SK-N-DZ (cell line): ENCODE results near the gene INPP5J. TPM values are rescaled to one million over a fixed set of nuclear protein-coding genes. Genes with fewer than 3 reads are reported as not detected.
"Not testable (repeated sequence)": the region's sequence is repeated elsewhere in the genome, so short reads cannot be mapped to it uniquely, and the experiment has no call there.

Experiments
- DNase-seq: peaks from one replicate; pipeline ENCODE4 v3.0.0-alpha.2; 2015; ENCODE audit warnings: low spot score
- polyA plus RNA-seq, 2 experiments: library from polyadenylated mRNA; depleted of rRNA; stranded (reverse); fragments of >200 nt; gene quantifications; 2 replicates each; pipeline ENCODE4 v1.2.3, GENCODE V29; 2014

INPP5J gene, protein sequence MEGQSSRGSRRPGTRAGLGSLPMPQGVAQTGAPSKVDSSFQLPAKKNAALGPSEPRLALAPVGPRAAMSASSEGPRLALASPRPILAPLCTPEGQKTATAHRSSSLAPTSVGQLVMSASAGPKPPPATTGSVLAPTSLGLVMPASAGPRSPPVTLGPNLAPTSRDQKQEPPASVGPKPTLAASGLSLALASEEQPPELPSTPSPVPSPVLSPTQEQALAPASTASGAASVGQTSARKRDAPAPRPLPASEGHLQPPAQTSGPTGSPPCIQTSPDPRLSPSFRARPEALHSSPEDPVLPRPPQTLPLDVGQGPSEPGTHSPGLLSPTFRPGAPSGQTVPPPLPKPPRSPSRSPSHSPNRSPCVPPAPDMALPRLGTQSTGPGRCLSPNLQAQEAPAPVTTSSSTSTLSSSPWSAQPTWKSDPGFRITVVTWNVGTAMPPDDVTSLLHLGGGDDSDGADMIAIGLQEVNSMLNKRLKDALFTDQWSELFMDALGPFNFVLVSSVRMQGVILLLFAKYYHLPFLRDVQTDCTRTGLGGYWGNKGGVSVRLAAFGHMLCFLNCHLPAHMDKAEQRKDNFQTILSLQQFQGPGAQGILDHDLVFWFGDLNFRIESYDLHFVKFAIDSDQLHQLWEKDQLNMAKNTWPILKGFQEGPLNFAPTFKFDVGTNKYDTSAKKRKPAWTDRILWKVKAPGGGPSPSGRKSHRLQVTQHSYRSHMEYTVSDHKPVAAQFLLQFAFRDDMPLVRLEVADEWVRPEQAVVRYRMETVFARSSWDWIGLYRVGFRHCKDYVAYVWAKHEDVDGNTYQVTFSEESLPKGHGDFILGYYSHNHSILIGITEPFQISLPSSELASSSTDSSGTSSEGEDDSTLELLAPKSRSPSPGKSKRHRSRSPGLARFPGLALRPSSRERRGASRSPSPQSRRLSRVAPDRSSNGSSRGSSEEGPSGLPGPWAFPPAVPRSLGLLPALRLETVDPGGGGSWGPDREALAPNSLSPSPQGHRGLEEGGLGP
- 8.2 and 9.5 TPM in 2 replicates for polyA plus RNA-seq (2014; cell fraction: cytosol; rRNA removed)
- 10.4 and 14.3 TPM in 2 replicates for polyA plus RNA-seq (2014; cell fraction: nucleus; rRNA removed)

DNA sequence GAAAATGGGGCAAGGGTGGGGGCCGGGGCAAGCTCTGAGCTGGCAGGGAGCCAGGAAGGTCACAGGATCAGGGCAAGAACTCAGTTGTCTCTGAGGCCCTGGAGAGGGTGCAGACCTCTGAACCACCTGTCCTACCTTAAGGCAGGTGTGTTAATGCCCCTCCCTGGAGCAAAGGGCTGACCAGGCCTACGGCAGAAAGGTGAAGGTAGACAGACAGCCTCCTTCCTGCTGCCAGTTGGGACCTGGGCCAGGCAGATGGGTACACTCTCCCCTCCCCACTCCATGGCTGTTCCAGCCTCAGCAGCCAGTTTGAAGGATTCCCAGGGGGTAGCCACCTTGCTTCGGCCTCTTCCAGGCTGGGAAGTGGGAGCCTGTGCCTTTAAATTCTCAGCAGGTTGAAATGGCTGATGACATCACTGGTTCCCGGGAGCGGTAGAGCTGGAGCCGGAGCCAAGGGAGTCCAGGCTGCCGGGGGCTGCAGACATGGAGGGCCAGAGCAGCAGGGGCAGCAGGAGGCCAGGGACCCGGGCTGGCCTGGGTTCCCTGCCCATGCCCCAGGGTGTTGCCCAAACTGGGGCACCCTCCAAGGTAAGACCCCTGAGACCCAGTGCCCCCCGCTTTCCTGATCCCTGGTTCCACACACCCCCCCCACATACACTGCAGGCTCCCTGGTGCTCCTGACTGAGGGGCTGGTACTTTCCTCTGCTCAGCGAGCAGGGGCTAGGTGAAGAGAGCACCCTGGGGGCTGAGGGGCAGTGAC is at the start of gene INPP5J:
Gene INPP5J, plus strand, starts transcription at position 435 of the 760 bp plus-strand sequence. Its CDS starts 49 bp downstream, at position 484.
- DNase-seq = peak; percentile 69

DNA sequence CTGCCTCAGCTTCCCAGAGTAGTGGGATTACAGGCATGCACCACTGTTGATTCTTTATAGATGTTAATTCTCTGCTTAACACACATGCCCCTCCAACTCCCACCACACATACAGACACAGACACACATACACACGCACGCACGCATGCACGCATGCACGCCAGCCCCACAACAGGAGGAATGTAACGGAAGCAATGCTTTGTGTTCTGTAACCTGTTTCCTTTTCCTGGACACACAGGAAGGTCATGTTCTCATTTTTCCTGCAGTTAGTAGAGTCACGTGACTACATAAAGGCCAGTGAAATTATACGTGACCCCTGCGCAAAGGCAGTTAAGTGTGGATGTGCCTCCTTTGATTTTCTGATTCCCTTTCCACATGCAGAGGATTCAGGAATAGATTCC is 49.6 kb upstream of the INPP5J start:
- DNase-seq = not testable (repeated sequence)

DNA sequence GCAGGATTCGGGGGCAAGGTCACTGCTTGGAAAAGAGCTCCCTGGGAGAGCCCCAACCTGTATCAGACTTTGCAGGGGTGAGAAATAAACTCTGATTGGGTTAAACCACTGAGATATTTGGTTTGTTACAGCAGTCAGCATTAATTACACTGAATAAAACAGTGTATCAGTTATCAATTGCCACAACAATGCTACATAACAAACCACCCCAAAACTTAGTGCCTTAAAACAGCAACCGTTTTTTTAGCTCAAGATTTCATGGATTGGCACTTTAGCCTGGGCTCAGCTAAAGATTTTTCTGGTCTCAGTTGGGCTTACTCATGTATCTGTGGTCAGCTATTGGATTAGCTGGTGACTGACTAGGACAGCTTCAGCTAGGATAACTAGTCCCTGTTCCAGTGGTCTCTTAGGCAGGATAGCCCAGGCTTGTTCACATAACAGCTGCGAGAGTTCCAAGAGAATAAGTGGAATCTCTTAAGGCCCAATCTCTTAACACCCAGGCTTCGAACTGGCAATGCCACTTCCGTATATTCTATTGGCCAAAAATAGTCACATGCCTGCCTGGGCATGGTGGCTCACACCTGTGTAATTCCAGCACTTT is 49.1 kb upstream of the INPP5J start:
- DNase-seq = not testable (repeated sequence)

DNA sequence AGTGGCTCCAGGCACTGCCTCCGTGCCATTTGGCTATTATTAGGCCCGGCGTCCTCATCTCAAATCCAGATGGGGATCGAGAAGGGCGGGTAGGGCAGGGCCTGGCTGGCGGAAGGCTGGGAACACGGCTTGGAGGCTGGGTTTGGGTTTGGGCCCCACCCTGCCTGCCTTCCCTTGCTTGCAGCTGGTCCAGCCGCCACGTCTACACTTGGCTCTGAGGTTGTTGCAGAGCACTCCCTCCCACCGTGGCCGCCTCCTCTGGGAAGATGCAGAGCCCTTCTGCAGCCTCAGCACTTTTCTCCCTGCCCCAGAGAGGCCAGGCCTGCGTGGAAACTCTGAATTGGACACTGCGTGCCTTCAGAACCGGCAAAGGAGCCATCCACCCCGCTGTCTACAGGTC is 46.8 kb upstream of the INPP5J start:
- no peak for DNase-seq

DNA sequence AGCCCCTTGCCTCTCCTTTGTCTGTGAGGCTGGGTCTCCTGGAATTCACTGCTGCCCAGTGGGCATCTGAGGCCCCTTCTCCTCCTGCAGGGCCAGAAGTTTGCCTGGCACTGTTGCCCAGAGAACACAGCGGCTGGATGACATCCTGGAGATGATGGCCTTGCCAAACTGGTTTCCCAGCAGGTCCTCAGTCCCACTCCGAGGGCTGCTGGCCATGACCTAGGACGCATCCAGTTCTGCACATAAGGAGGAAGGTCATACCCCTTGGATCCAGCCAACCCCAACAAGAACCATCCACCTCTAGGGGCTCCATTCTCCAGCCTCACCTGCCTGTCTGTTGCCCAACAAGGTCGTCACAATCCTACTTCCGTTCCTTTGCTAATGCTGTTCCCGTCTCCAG is 45.1 kb upstream of the INPP5J start:
- no peak for DNase-seq

DNA sequence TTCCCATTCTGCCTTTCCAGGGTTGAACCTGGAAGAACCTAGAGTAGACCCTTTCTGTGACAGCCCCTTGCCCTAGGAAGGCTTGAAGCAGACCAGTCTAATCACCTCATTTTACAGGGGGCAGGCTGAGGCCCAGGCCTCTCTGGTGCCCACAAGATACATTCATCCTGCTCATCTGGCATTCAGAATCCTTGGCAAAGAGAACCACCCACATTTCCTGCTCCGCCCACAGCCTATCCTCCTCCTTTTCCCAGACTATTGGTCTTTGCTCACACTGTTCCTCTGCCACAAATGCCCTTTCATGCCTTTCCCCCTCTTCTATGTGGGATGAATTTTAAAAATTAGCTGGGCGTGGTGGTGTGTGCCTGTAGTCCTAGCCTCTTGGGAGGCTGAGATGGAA is 44.4 kb upstream of the INPP5J start:
- not testable (repeated sequence) for DNase-seq

DNA sequence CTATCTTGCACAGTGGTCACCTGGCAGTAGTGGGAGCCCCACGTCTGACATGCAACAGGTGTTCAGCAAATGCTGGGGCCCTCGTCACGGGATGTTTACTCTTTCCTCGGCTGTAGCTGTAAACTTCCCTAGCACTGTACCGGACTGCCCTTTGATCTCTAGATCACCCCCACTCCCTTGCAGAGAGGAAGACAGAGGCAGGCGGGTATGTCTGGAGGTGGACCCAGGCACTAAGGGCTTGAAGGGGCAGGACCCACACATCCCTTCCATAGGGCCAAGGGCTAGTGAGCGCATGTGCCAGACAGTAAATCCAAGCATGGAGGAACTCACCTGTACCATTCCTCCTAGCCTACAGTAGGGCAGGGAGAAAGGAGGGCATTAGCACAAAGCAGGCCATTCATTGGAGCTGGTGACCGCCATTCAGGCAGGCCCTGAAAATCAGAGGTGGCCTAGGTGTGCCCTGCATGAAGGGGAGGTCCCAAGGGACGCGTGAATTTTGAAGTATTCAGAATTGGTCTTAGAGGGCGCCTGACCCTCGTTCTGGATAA is 43.6 kb upstream of the INPP5J start:
- no peak for DNase-seq

DNA sequence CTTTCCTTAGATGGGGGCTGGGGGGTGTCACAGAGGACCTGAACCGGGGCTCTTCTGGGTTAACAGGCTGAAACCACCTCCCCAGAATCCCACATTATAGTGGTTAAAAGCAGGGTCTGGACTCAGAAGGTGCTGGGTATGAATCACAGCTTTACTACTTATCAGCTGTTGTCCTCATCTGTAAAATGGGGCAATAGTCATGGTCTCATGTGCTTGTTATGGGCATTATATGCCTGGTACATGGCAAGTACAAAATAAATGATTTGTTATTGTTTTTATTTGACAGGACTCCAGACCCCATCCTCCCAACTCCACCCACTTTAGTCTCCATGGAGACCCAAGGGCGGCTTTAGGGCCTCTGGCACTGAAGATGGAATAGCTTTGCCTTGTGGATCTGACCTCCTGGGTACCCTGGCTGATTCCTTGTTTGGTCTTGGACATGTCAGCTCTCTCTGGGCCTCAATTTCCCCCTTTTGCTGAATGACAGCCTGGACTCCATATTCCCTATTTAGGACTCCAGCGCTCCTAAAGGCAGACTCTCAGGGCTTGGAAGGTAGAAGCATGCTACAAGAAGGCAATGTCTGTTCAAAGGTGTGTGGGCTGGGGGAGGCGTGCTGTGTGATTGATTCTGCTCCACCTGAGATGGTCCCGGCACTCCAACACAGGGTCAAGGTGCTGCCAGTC is 42.5 kb upstream of the INPP5J start:
- no peak for DNase-seq

DNA sequence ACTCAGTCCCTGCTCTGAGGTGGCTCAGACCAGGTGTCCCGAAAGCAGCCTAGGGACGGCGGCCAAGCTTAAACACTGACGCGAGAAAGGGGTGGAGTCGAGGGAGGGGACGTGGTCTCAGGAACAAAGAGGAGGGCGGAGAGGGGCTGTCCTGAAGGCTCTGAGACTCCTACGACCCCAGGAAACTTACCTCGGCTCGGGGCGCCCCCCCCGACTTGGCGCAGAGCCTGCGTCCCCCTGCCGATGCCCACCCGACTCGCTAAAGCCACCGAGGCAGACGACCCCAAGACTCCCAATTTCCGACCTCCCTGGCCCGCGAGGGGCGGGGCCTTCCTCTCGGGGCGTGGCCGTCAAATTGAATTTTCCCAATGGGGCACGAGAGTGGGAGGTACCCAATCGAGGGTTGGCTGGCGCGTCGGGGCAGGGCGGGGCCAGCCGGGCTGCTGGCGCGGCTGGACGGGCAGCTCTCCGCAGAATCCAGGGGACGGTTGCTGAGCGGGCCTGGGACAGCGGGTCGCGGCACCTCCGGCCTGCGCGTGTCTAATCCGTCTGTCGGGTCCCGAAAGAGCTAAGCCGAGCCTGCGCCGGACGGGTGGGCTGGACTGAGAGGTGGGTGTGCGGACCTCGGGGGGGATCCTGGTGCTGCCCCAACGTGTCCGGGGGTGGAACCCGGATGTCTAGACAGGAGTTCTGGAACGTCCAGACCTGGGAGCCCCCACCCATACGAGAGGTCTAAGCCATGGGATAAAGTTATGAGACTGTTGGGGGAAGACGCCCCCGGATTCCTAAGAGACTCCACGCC is 41.7 kb upstream of the INPP5J start, which contains the start of gene SMTN:
Gene SMTN, plus strand, starts transcription at position 471 of the 802 bp plus-strand sequence. CDS start 1,941 bp downstream, outside the sequence.
- peak; percentile 90 for DNase-seq

DNA sequence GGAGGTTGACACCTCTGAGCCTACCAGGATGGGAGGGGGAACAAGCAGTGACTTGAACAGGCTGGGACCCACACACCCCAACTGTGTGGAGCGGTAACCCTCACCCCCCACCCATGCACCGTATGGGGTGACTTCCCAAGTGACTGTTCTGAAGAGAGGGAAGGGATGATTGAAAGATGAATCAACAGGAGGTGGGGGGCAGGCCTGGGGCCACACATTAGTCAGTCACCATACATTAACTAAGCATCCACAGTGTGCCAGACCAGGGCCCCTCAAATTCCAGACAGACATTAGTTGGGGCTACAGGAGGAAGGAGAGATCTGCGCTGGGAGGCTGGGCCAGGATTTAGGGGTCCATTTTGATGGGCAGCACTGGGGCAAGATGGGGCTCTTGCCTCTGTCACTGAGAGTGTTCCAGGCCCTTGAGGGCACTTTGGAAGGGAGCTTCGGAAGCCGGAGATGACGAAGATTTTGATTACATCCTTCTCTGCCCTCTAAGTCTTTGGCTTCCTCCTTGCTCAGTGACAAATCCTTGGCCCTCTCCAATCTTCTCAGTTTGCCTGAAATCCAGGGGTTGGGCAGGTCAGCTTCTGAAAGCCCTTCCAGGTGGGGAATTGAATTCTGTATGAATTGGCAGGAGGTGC is 40.7 kb upstream of the INPP5J start:
- DNase-seq = no peak

DNA sequence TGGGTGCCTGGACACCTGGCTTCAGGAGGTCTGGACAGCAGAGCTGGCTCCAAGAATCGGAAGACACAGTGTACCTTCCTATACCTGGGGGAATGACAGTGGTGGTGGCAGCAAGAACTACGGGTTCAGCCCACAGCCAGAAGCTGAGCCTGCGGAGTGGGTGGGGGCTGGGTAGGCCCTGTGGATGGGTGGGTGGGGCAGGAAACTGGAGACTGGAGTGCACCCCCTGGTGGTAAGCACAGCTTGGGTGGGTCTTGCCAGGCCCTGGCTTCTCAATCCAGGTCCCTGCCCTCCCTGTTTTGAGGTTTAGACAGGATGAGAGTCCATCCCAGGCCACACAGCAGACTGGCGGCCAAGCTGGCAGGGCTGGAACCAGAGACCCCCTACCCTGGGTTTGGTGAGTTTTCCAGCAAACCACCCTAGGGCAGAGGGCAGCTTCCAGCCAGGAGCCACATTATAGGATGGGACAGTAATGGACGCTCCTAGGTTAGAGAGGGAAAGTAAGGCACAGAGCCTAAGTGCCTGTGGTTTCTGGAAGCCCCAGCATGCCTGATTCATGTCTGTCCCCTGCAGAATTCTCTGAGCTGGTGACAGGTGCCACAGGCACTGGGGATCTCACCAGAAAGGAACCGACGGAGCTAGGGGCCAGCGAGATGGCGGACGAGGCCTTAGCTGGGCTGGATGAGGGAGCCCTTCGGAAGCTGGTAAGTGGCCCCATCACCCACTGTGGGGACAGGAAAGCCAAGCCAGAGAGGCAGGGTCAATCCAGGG is 40.0 kb upstream of the INPP5J start:
- DNase-seq = peak; percentile 55

DNA sequence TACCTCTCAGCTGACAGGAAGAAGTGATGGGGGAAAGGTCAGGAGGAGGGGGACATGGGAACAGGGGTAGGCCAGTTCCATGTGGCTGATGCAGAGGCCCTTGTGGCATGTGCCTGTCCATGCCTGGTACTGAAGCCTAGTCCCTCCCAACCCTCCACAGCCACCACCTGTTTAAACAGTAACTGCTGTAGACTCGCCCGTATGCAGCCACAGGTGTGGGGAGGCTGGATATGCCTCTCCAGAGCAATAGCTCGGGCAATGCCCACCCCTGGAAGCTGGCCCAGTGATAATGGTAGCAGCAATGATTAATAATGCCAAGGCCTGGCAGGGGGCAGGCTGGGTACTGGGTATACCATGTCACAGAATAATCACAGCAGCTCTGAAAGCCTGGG is 39.4 kb upstream of the INPP5J start:
- no peak for DNase-seq

DNA sequence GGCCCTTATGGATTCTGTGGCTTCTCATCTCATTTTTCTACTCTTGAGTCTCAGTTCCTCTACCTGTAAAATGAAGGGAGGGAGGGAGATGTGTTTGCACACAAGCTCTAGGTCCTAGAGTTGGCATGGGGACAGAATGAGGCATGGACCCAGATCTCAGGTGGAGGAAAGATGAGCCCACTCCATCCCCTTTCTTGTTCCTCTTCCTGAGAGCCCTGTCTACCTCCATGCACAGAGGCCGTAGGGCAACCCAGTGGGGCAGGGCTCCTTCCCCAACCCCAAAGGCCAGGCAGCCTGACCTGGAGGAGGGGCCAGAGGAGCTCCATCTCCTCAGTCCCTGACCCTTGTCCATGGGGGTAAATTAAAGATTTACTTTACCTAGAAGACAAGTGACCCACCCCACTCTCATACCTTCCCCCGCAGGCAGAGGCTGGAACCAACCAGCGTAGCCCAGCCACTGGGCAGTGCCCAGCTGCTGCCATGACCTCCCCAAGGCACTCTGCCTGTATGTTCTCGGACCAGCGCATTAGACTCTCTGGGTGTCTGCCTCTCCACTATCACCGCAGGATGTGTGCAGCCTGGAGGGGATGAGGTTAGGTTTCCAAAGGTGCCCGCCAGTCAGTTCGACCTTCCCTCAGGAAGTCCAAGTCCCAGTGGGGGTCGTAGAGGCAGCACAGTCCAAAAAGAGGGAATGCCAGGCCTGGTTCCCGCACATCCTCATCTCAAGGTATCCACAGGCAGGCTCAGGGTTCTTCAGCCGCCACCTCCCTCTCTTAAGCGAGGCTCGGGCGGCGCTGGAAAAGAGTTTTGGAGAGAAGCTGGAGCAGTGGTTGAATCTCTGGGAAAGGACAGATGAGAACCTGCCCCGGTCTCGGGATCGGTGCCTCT is 38.6 kb upstream of the INPP5J start:
- DNase-seq = no peak

DNA sequence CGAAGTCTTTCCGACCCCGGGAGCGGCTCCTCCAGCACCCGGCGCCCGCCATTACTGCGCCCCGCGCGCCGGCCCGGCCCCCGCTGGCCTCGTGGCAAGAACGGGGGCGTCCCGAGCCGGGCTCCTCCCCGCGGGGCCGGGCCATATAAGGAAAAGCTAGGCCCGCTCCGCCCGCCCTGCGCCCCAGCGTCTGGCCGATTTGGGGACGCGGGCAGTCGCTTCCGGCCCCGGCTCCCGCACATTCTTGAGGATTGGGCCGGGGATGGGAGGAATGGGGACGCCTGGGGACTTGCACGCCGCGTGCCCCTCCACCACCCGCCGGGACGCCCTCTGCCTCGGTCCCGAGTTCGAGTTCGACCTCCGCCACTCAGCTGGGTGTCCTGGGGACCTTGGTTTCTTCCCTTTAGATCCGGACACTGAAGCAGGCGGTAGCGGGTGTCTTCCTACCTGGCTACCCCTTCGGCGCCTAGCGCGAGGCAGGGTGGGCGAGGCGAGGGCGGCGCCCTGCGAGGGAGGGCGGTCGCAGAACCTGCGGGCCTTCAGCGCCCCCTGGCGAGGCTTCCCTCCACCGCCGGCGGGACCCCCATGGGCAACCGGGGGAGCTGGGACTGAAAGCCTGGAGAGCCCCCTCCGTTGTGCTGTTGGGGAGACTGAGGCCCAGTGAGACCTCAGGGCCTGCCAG is 37.8 kb upstream of the INPP5J start:
- no peak for DNase-seq

DNA sequence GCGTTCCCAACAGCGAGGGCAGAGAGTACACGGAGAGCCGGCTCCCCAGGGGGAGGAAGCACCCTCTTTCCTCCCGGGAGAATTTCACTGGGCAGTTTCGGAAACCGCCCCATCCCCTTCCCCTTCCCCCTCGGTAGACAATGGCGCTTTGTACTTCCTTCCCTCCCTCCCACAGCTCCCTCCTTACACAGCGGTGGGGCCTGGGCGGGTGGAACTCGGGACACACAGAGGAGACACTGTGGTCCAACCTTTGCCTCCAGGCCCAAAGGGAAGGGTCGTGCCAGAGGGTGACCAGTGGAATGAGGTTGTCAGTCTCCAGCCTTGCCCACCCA is 37.3 kb upstream of the INPP5J start:
- no peak for DNase-seq

DNA sequence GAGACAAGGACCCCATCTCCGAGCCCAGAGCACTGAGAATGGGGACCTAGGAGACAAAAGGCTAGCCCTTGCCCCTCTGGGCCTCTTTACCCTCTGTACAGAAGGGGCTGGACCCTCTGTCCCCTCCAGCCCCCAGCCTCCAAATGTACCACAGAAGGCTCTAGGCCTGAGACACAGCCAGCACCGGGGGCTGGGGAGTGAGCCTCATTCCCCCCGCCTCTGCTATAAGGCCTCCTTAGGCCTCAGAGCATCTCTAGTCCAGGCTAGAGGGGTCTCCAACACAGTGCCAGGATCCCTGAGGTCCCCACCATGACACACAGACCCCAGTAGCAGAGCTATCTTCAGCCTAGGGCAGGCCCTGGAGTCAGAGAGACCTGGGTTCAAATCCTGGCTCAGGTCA is 36.8 kb upstream of the INPP5J start:
- no peak for DNase-seq
